K562 (cell line): ENCODE results near the gene PPM1N. TPM values are rescaled to one million over a fixed set of nuclear protein-coding genes. Genes with fewer than 3 reads are reported as not detected.

Source experiments
- BACH1 ChIP-seq: fragments of 200-800 bp; sonication (Bioruptor generic); IDR thresholded peaks from 2 replicates; pipeline ENCODE4 v1.6.1; 2016; ENCODE audit warnings: missing genetic modification characterization, missing compliant biosample characterization
- BCOR ChIP-seq: fragments of 450-650 bp; IDR thresholded peaks from 2 replicates; pipeline ENCODE4 v1.6.1; 2016
- BRD9 ChIP-seq: fragments of 450-650 bp; IDR thresholded peaks from 2 replicates; pipeline ENCODE4 v1.6.1; 2018; ENCODE audit warnings: low read depth; ENCODE audit not compliant: partially characterized antibody
- CBFA2T2 ChIP-seq: fragments of 450-650 bp; conservative IDR thresholded peaks from 2 replicates; pipeline ENCODE4 v1.6.1; 2017; ENCODE audit warnings: mild to moderate bottlenecking
- ESRRB ChIP-seq: fragments of 250-450 bp; sonication (Bioruptor Pico); IDR thresholded peaks from 2 replicates; pipeline ENCODE4 v1.5.0; 2020; ENCODE audit warnings: mild to moderate bottlenecking, moderate library complexity, borderline replicate concordance
- HNRNPUL1 ChIP-seq: fragments of 200-400 bp; formaldehyde crosslinking; IDR thresholded peaks from 2 replicates; pipeline ENCODE4 v1.6.1; 2017; ENCODE audit warnings: low read length
- NCOR1 ChIP-seq: fragments of 450-650 bp; IDR thresholded peaks from 2 replicates; pipeline ENCODE4 v1.6.1; 2016; ENCODE audit warnings: mild to moderate bottlenecking, moderate library complexity
- RAD51 ChIP-seq: fragments of 450-650 bp; IDR thresholded peaks from 2 replicates; pipeline ENCODE4 v1.7.1; 2016; ENCODE audit warnings: low read depth, mild to moderate bottlenecking, borderline replicate concordance
- RBM34 ChIP-seq: fragments of 200-400 bp; formaldehyde crosslinking; IDR thresholded peaks from 2 replicates; pipeline ENCODE4 v1.6.1; 2018; ENCODE audit warnings: low read length, borderline replicate concordance; ENCODE audit not compliant: insufficient read depth
- RFX5 ChIP-seq: IDR thresholded peaks from 2 replicates; pipeline ENCODE4 v1.6.1; 2011; ENCODE audit warnings: low read depth, mild to moderate bottlenecking, improper control_type of control experiment, low read length
- THRA ChIP-seq: fragments of 450-650 bp; IDR thresholded peaks from 2 replicates; pipeline ENCODE4 v1.6.1; 2017; ENCODE audit warnings: mild to moderate bottlenecking, moderate library complexity
- ZBTB7A ChIP-seq: IDR thresholded peaks from 2 replicates; pipeline ENCODE4 v1.6.1; 2011; ENCODE audit warnings: low read depth, mild to moderate bottlenecking, low read length, moderate library complexity, borderline replicate concordance; ENCODE audit not compliant: control insufficient read depth
- ZNF785 ChIP-seq: fragments of 250-450 bp; sonication (Bioruptor Pico); IDR thresholded peaks from 2 replicates; pipeline ENCODE4 v1.4.0; 2020; ENCODE audit warnings: mild to moderate bottlenecking
- polyA plus RNA-seq, 8 experiments: library from polyadenylated mRNA; depleted of rRNA in 4 of 8; stranded (reverse) in 5 of 8; unstranded in 3 of 8; fragments of >200 nt; fragmentation: Nextera tagmentation in 2 of 8; fragmentation: Illumina TruSeq in 1 of 8; extraction: Ambion mirVana in 2 of 8; extraction: Trizol in 1 of 8; gene quantifications; 2 replicates each; pipeline versions ENCODE4 v1.2.1 to v1.2.3, GENCODE V29; 2011 to 2014; ENCODE audit warnings: inconsistent platforms in 1 of 8, missing spikeins in 1 of 8
- total RNA-seq, 7 experiments: library from RNA; depleted of rRNA in 6 of 7; stranded (reverse); fragments of >200 nt in 6 of 7; fragmentation: Illumina TruSeq in 2 of 7; extraction: Trizol in 2 of 7; gene quantifications; 2 replicates each; pipeline versions ENCODE4 v1.2.1 to v1.2.3, GENCODE V29; 2011 to 2021; ENCODE audit warnings: low replicate concordance in 1 of 7
- TF ChIP-seq, protein P1 (sequence below), 3 experiments: fragments of 200-800 bp in 1 of 3; fragments of 250-450 bp in 1 of 3; fragments of 450-650 bp in 1 of 3; sonication (Bioruptor Pico) in 1 of 3; sonication (Bioruptor generic) in 1 of 3; formaldehyde crosslinking in 1 of 3; IDR thresholded peaks; 2 replicates each; pipeline versions ENCODE4 v1.6.1 to v1.8.0; 2016 to 2022; ENCODE audit warnings: mild to moderate bottlenecking in 2 of 3, missing genetic modification characterization in 2 of 3, missing compliant biosample characterization in 1 of 3, moderate library complexity in 1 of 3
- TF ChIP-seq, protein P2 (sequence below): fragments of 250-450 bp; sonication (Bioruptor Pico); IDR thresholded peaks from 2 replicates; pipeline ENCODE4 v1.4.0; 2020; ENCODE audit warnings: mild to moderate bottlenecking, moderate library complexity, borderline replicate concordance
- TF ChIP-seq, protein P3 (sequence below): IDR thresholded peaks from 3 replicates; pipeline ENCODE4 v1.6.1; 2011; ENCODE audit warnings: borderline replicate concordance, mild to moderate bottlenecking, moderate library complexity; ENCODE audit not compliant: insufficient read length; ENCODE audit errors: extremely low read depth

PPM1N gene
- total and polyA plus RNA-seq, 9 of the 15 experiments (the other 6 are each of a cell fraction or from before 2014, with no cell fraction given): 4.5 to 15.6 (median 8.7) TPM

DNA sequence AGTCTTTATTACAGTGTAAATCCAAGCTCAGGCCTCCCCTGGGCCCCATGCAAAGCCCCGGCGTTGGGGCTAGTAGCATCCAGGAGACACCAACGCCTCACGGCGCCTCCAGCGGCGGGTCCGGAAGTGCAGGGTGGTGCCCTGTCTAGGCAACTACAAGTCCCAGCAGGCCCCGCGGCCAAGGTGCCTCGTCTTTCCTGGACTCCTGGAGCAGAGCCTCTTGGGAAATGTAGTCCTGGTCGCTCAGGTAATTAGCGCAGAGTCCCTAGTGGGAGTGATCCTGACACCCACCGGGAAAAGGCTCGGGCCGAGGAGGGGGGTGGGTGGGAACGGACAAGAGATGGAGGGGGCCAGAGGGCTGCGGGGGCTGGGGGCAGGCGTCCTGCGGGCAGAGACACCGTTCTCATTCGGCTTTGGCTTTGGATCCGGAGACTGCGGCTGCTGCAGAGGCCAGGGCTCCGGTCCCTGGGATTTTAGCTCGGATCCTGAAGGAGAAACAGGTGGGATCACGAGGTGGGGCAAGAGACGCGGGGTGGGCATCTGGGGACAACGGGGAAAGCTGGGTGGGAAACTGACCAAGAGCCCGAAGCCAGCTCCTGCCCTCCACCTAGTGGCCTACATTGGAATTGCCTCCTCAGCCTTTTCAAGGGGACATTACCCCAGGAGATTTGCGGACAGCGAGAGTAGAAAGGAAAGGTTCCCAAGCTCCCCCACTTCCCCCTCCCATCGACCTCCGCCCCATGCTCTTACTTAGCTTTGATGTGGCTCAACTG is 12.8 kb upstream of the PPM1N start (continued):
- TF ChIP-seq, protein P1, sequence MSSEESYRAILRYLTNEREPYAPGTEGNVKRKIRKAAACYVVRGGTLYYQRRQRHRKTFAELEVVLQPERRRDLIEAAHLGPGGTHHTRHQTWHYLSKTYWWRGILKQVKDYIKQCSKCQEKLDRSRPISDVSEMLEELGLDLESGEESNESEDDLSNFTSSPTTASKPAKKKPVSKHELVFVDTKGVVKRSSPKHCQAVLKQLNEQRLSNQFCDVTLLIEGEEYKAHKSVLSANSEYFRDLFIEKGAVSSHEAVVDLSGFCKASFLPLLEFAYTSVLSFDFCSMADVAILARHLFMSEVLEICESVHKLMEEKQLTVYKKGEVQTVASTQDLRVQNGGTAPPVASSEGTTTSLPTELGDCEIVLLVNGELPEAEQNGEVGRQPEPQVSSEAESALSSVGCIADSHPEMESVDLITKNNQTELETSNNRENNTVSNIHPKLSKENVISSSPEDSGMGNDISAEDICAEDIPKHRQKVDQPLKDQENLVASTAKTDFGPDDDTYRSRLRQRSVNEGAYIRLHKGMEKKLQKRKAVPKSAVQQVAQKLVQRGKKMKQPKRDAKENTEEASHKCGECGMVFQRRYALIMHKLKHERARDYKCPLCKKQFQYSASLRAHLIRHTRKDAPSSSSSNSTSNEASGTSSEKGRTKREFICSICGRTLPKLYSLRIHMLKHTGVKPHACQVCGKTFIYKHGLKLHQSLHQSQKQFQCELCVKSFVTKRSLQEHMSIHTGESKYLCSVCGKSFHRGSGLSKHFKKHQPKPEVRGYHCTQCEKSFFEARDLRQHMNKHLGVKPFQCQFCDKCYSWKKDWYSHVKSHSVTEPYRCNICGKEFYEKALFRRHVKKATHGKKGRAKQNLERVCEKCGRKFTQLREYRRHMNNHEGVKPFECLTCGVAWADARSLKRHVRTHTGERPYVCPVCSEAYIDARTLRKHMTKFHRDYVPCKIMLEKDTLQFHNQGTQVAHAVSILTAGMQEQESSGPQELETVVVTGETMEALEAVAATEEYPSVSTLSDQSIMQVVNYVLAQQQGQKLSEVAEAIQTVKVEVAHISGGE (CRISPR knock-in tag; IDR thresholded peaks at IDR 0.05): peak in 1 of 3 experiments; percentile 75; a peak in 2 of 6 replicates
- TF ChIP-seq ESRRB (no peak), THRA (no peak), ZNF785 (CRISPR knock-in tag) (no peak), NCOR1 (no peak), ZBTB7A (peak; percentile 87), CBFA2T2 (no peak), RAD51 (no peak), BACH1 (tag) (peak; percentile 77; the same call in 1 of the 2 replicates), RFX5 (no peak), BCOR (no peak), BRD9 (no peak), RBM34 (no peak), HNRNPUL1 (no peak)
- TF ChIP-seq, protein P2, sequence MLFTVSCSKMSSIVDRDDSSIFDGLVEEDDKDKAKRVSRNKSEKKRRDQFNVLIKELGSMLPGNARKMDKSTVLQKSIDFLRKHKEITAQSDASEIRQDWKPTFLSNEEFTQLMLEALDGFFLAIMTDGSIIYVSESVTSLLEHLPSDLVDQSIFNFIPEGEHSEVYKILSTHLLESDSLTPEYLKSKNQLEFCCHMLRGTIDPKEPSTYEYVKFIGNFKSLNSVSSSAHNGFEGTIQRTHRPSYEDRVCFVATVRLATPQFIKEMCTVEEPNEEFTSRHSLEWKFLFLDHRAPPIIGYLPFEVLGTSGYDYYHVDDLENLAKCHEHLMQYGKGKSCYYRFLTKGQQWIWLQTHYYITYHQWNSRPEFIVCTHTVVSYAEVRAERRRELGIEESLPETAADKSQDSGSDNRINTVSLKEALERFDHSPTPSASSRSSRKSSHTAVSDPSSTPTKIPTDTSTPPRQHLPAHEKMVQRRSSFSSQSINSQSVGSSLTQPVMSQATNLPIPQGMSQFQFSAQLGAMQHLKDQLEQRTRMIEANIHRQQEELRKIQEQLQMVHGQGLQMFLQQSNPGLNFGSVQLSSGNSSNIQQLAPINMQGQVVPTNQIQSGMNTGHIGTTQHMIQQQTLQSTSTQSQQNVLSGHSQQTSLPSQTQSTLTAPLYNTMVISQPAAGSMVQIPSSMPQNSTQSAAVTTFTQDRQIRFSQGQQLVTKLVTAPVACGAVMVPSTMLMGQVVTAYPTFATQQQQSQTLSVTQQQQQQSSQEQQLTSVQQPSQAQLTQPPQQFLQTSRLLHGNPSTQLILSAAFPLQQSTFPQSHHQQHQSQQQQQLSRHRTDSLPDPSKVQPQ (CRISPR knock-in tag): no peak
- TF ChIP-seq, protein P3, sequence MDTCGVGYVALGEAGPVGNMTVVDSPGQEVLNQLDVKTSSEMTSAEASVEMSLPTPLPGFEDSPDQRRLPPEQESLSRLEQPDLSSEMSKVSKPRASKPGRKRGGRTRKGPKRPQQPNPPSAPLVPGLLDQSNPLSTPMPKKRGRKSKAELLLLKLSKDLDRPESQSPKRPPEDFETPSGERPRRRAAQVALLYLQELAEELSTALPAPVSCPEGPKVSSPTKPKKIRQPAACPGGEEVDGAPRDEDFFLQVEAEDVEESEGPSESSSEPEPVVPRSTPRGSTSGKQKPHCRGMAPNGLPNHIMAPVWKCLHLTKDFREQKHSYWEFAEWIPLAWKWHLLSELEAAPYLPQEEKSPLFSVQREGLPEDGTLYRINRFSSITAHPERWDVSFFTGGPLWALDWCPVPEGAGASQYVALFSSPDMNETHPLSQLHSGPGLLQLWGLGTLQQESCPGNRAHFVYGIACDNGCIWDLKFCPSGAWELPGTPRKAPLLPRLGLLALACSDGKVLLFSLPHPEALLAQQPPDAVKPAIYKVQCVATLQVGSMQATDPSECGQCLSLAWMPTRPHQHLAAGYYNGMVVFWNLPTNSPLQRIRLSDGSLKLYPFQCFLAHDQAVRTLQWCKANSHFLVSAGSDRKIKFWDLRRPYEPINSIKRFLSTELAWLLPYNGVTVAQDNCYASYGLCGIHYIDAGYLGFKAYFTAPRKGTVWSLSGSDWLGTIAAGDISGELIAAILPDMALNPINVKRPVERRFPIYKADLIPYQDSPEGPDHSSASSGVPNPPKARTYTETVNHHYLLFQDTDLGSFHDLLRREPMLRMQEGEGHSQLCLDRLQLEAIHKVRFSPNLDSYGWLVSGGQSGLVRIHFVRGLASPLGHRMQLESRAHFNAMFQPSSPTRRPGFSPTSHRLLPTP: no peak
